SK-N-SH (cell line): Measurements from ENCODE around the gene CHL1.

Experiments
- RXRA ChIP-seq: IDR thresholded peaks from 2 replicates; pipeline ENCODE4 v1.4.0; 2012; ENCODE audit warnings: low read depth, mild to moderate bottlenecking, borderline replicate concordance
- TF ChIP-seq, protein P1 (sequence below): fragments of 200-600 bp; sonication (generic); IDR thresholded peaks from 2 replicates; pipeline ENCODE4 v1.6.1; 2017; ENCODE audit warnings: antibody characterized with exemption, mild to moderate bottlenecking, moderate library complexity

DNA sequence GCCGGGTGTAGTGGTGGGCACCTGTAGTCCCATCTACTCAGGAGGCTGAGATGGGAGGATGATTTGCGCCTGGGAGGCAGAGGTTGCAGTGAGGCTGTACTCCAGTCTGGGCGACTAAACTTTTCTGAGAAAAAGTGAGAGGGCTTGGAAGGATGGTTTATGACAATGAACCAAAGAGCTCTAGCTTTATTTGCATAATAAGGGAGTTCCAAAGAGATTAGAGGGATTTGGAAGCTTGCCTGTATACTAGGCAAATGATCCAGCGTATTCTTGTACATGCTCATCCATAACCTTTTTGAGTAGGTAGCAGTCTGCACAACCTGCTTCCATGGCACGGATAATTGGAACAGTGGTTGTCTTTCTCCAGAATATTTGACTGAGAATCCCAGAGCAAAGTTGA lies 251.1 kb downstream of the CHL1 start:
- TF ChIP-seq, protein P1, sequence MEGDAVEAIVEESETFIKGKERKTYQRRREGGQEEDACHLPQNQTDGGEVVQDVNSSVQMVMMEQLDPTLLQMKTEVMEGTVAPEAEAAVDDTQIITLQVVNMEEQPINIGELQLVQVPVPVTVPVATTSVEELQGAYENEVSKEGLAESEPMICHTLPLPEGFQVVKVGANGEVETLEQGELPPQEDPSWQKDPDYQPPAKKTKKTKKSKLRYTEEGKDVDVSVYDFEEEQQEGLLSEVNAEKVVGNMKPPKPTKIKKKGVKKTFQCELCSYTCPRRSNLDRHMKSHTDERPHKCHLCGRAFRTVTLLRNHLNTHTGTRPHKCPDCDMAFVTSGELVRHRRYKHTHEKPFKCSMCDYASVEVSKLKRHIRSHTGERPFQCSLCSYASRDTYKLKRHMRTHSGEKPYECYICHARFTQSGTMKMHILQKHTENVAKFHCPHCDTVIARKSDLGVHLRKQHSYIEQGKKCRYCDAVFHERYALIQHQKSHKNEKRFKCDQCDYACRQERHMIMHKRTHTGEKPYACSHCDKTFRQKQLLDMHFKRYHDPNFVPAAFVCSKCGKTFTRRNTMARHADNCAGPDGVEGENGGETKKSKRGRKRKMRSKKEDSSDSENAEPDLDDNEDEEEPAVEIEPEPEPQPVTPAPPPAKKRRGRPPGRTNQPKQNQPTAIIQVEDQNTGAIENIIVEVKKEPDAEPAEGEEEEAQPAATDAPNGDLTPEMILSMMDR = no peak
- no peak for TF ChIP-seq RXRA
